Measurements from ENCODE around the gene ELAC1.
"Not testable (repeated sequence)": the region's sequence is repeated elsewhere in the genome, so short reads cannot be mapped to it uniquely, and the experiment has no call there.

The ELAC1 gene

DNA sequence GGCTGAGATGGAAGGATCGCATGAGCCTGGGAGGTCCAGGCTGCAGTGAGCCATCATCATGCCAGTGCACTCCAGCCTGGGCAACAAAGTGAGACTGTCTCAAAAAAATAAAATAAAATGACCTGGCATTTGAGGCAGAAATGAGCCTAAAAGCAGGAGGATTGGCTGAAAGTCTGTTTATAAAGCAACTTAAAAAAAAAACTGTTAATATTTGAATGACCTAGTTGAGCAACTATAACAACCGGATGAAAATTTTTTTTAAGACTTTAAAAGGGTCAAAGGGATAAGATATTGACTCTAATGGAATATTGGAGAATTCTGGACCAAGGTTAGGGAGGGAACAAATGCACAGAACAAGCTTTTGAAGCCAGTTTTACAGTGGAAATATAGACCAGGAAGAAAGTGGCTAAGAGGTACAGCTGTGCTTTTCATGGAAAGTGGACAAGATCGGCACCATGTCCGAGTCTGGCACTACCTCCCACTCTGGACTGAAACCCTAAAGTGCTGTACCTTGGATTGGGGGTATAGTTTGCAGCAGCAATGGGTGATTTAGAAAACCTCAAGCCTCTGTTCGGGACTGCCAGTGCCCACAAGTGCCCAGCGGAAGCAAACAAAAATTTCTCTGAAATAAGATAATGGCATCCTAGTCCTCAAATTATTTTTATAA lies 33.2 kb upstream of the ELAC1 start:
- H3K4me3 ChIP-seq (replicated peaks; ENCODE audit: low read depth, low read length) = no peak overlapping the region
- TF ChIP-seq, protein P1, sequence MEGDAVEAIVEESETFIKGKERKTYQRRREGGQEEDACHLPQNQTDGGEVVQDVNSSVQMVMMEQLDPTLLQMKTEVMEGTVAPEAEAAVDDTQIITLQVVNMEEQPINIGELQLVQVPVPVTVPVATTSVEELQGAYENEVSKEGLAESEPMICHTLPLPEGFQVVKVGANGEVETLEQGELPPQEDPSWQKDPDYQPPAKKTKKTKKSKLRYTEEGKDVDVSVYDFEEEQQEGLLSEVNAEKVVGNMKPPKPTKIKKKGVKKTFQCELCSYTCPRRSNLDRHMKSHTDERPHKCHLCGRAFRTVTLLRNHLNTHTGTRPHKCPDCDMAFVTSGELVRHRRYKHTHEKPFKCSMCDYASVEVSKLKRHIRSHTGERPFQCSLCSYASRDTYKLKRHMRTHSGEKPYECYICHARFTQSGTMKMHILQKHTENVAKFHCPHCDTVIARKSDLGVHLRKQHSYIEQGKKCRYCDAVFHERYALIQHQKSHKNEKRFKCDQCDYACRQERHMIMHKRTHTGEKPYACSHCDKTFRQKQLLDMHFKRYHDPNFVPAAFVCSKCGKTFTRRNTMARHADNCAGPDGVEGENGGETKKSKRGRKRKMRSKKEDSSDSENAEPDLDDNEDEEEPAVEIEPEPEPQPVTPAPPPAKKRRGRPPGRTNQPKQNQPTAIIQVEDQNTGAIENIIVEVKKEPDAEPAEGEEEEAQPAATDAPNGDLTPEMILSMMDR (IDR thresholded peaks at IDR 0.05; ENCODE audit: low read depth, low read length, missing control alignments) = no peak
- no peak for DNase-seq (ENCODE audit: extremely low read depth, low read depth)

DNA sequence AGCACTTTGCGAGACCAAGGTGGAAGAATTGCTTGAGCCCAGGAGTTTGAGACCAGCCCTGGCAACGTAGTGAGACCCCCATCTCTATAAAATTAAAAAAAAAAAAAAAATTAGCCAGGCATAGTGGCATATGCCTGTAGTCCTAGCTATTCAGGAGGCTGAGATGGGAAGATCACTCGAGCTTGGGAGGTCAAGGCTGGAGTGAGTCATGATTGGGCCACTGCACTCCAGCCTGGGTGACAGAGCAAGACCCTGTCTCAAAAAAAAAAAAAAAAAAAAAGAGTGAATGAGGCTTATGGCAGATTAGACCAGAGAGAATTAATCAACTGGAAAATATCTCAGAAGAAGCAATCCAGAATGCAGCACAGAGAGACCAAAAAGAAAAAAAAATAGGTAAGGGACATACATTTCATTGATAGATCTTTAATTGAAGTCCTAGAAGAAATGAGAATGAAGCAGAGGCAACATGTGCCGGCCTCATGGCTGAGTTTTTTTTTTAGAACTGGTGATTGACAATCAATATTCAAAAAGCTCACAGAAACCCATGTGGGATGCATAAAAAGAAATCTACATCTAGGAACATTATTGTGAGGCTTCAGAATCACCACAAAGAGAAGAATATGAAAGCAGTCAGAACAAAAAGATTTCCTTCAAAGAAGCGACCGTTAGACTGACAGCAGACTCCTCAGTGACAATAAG lies 32.2 kb upstream of the ELAC1 start:
- no peak for DNase-seq (ENCODE audit: extremely low read depth, low read depth)
- H3K4me3 ChIP-seq (replicated peaks; ENCODE audit: low read depth, low read length) = no peak overlapping the region
- TF ChIP-seq, protein P1 (IDR thresholded peaks at IDR 0.05; ENCODE audit: low read depth, low read length, missing control alignments) = no peak

DNA sequence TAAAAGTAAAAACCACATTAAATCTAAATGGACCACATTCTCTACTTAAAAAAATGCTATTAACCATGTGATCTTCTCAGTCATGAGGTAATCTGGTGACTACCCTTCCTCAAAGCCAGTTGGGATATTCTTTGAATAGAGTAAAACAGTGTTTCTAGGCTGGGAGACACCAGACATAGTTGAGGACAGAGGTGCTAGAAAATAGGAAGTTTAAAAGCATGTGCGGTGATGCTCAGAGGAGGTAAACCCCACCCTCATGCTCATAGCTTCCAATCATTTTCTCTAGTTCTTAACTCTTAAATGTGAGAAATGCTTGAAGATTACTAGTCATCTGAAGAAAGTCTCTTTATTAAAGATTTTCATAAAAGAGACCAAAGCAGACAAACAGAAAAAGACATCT lies 30.7 kb upstream of the ELAC1 start:
- TF ChIP-seq, protein P1 (IDR thresholded peaks at IDR 0.05; ENCODE audit: low read depth, low read length, missing control alignments) = no peak
- no peak for DNase-seq (ENCODE audit: extremely low read depth, low read depth)
- H3K4me3 ChIP-seq (replicated peaks; ENCODE audit: low read depth, low read length) = no peak overlapping the region

DNA sequence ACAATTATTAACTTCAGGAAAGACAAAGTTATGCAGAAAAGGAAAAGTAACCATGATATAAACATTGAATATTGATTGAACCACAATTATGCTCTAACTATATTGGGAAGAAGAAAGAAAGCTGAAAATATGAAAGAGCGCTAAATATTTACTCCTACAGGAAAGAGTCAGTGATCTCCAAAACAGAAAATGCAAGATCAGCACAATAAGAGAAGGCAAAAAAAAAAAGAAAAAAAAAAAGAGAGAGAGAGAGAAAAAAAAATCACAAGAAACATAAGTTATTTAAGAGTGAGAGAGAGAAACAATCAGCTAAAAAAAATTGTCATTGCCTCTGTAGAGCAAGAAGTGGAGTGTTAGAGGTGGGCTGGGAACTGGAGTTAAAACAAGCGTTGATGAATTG lies 28.9 kb upstream of the ELAC1 start:
- DNase-seq (ENCODE audit: extremely low read depth, low read depth) = no peak
- TF ChIP-seq, protein P1 (IDR thresholded peaks at IDR 0.05; ENCODE audit: low read depth, low read length, missing control alignments) = no peak
- no peak overlapping the region for H3K4me3 ChIP-seq (replicated peaks; ENCODE audit: low read depth, low read length)

DNA sequence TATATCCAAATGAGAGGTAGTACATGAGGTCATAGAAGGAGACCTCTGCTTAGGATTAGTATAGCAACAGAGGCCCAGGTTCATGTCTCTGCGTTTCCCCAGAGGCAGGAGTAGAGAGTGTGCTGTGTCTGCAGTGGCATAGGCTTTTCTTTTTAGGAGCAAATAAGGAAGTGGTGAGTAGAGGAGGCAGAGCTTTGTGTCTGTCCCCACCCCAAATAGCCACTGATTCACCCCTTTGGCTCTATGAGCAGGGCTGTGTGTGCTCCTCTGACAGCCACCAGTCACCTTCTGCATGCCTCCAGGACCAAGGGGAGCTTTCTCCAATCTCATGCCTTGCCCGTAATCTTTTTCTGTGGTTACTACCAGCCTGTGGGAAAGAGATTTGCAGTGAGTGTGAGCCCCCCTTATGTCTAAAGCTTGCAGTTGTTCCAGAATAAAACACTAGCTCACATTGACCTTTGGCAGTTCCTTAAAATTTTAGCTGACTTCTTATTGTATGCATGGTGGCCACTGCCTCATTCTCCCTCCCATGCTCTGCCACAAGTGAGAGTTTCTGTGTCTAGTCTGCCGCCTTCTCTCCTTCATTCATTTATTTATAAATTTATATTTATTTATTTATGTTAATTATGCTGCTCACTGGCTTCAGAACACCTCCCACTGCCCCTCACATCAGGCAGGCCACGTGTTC lies 23.5 kb upstream of the ELAC1 start:
- no peak overlapping the region for H3K4me3 ChIP-seq (replicated peaks; ENCODE audit: low read depth, low read length)
- TF ChIP-seq, protein P1 (IDR thresholded peaks at IDR 0.05; ENCODE audit: low read depth, low read length, missing control alignments) = no peak
- DNase-seq (ENCODE audit: extremely low read depth, low read depth) = no peak

DNA sequence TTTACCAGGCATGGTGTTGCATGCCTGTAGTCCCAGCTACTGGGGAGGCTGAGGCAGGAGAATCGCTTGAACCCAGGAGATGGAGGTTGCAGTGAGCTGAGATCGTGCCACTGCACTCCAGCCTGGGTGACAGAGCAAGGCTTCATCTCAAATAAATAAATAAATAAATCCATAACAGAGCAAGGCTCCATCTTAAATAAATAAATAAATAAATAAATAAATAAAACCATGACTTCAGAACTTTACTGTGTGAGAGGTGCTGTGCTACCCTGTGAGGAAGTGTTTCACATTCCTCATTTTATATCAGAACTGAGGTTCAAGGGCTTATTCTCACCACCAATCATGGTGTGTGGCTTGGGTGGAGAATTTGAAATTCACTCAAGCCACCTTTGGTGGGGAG lies 21.9 kb upstream of the ELAC1 start:
- not testable (repeated sequence) for DNase-seq (ENCODE audit: extremely low read depth, low read depth); H3K4me3 ChIP-seq (replicated peaks; ENCODE audit: low read depth, low read length)

DNA sequence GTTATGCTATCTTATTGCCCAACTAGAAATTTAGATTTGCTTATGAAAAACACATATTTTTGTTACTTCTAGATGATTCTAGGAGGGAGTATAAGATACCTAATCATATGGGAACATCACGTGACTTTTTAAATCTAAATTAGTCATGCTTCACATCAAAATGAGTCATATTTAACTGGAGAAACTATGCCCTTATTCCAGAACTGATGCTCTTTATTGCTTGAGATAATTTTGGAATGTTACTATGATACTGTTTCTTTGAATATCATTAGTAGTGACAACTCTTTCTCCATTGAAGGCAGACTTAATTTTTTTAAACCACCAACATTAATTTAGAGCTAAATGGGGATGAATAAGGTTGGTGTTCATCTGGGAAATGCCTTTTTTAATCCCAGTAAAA lies 19.9 kb upstream of the ELAC1 start:
- TF ChIP-seq, protein P1 (IDR thresholded peaks at IDR 0.05; ENCODE audit: low read depth, low read length, missing control alignments) = no peak
- no peak for DNase-seq (ENCODE audit: extremely low read depth, low read depth)
- H3K4me3 ChIP-seq (replicated peaks; ENCODE audit: low read depth, low read length) = no peak overlapping the region

All from HFF-Myc (cell line).